Effector memory CD4-positive, alpha-beta T cell (primary cell): ENCODE measurements around the gene MOB2.

Experiments used
- DNase-seq, 3 donors: peaks; one replicate each; pipeline ENCODE4 v3.0.0-alpha.2; 2020
- H3K27ac ChIP-seq: 2 replicates; pipeline ENCODE4 v1.7.0; 2013; ENCODE audit warnings: mild to moderate bottlenecking, low read length, moderate library complexity; ENCODE audit not compliant: insufficient read depth, poor library complexity, severe bottlenecking
- H3K27me3 ChIP-seq: replicated peaks from 2 replicates; pipeline ENCODE4 v1.7.0; 2013; ENCODE audit warnings: mild to moderate bottlenecking, low read length; ENCODE audit not compliant: insufficient read depth, control insufficient read depth, poor library complexity, severe bottlenecking
- H3K36me3 ChIP-seq: 2 replicates; pipeline ENCODE4 v1.7.0; 2013; ENCODE audit warnings: mild to moderate bottlenecking, low read length, moderate library complexity; ENCODE audit not compliant: control insufficient read depth, insufficient read depth
- H3K4me1 ChIP-seq: 2 replicates; pipeline ENCODE4 v1.7.0; 2013; ENCODE audit warnings: low read length, mild to moderate bottlenecking; ENCODE audit not compliant: control insufficient read depth, insufficient read depth, poor library complexity, severe bottlenecking
- H3K4me3 ChIP-seq: 2 replicates; pipeline ENCODE4 v1.7.0; 2013; ENCODE audit warnings: low read length, low read depth, mild to moderate bottlenecking; ENCODE audit not compliant: insufficient read depth, poor library complexity, severe bottlenecking
- H3K9me3 ChIP-seq: 2 replicates; pipeline ENCODE4 v1.7.0; 2013; ENCODE audit warnings: mild to moderate bottlenecking, low read length, moderate library complexity; ENCODE audit not compliant: control insufficient read depth

Gene MOB2

GRCh38 chr11:1457856-1458255, 28.7 kb downstream of the MOB2 start:
- no peak for DNase-seq
- Histone ChIP-seq H3K27me3 (no peaks in the 10 kb centered on the region), H3K27ac (no peak overlapping the region), H3K4me3 (no peak overlapping the region), H3K36me3 (no peaks in the 10 kb centered on the region), H3K4me1 (peaks cover 3% of the 10 kb centered on the region), H3K9me3 (no peaks in the 10 kb centered on the region)

GRCh38 chr11:1457326-1457680, 29.3 kb downstream of the MOB2 start:
- no peak overlapping the region for H3K27ac ChIP-seq
- no peak overlapping the region for H3K4me3 ChIP-seq
- peaks cover 3% of the 10 kb centered on the region for H3K4me1 ChIP-seq
- no peaks in the 10 kb centered on the region for H3K36me3 ChIP-seq
- no peak for DNase-seq
- H3K27me3 ChIP-seq, result no peaks in the 10 kb centered on the region
- H3K9me3 ChIP-seq, result no peaks in the 10 kb centered on the region

- peaks cover 3% of the 10 kb centered on the region for H3K4me1 ChIP-seq
- no peak overlapping the region for H3K27ac ChIP-seq
- no peaks in the 10 kb centered on the region for H3K27me3 ChIP-seq
- no peaks in the 10 kb centered on the region for H3K9me3 ChIP-seq
- H3K36me3 ChIP-seq, result no peaks in the 10 kb centered on the region
- no peak overlapping the region for H3K4me3 ChIP-seq
- no peak for DNase-seq
Measured at GRCh38 chr11:1456596-1457325, 29.8 kb downstream of the MOB2 start.

DNA sequence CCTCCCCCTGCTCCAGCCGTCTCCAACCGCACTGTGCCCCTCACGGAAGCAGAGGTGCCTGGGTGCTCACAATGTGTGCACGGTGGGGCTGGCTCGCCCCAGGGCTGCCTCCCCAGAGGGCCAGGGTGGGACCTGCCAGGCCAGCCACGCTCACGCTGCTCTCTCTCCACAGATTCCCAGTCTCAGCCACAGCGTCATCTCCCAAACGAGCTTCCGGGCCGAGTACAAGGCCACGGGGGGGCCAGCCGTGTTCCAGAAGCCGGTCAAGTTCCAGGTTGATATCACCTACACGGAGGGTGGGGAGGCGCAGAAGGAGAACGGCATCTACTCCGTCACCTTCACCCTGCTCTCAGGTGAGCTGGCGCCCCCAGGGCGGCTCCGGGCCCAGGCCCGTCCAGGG, 30.4 kb downstream of the MOB2 start:
- no peak overlapping the region for H3K4me3 ChIP-seq
- no peaks in the 10 kb centered on the region for H3K9me3 ChIP-seq
- H3K27me3 ChIP-seq, result no peaks in the 10 kb centered on the region
- peaks cover 3% of the 10 kb centered on the region for H3K4me1 ChIP-seq
- DNase-seq, result no peak
- H3K27ac ChIP-seq, result no peak overlapping the region
- H3K36me3 ChIP-seq, result no peaks in the 10 kb centered on the region

DNA sequence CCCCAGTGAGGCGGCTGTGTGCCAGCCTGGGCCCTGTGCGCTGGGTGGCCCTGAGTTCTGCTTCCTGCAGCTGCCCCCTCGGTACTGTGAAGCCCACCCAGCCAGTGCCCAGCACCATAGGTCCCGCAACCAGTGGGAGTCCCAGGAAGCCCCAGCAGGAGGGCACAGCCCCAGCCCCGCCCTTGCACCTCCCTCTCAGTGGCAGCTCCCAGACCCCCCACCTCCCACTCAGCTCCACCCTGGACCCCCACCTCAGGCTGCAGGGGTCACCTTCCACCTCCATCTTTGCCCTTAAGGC, 30.9 kb downstream of the MOB2 start:
- no peak for DNase-seq
- H3K4me1 ChIP-seq, result peaks cover 3% of the 10 kb centered on the region
- no peaks in the 10 kb centered on the region for H3K9me3 ChIP-seq
- no peak overlapping the region for H3K4me3 ChIP-seq
- no peaks in the 10 kb centered on the region for H3K36me3 ChIP-seq
- no peaks in the 10 kb centered on the region for H3K27me3 ChIP-seq
- no peak overlapping the region for H3K27ac ChIP-seq

- no peak overlapping the region for H3K4me3 ChIP-seq
- no peaks in the 10 kb centered on the region for H3K27me3 ChIP-seq
- peaks cover 3% of the 10 kb centered on the region for H3K4me1 ChIP-seq
- DNase-seq, result no peak
- H3K27ac ChIP-seq, result no peak overlapping the region
- H3K36me3 ChIP-seq, result no peaks in the 10 kb centered on the region
- H3K9me3 ChIP-seq, result no peaks in the 10 kb centered on the region
Measured at GRCh38 chr11:1455032-1455762, 31.4 kb downstream of the MOB2 start.

- H3K4me3 ChIP-seq, result no peak overlapping the region
Measured at GRCh38 chr11:1454576-1454975, 32.0 kb downstream of the MOB2 start.

GRCh38 chr11:1453611-1454034, 33.0 kb downstream of the MOB2 start:
- peak; percentile 3 to 25 (median 17) for DNase-seq
- Histone ChIP-seq H3K4me1 (peaks cover 3% of the 10 kb centered on the region), H3K27me3 (no peaks in the 10 kb centered on the region), H3K9me3 (no peaks in the 10 kb centered on the region), H3K27ac (no peak overlapping the region), H3K4me3 (no peak overlapping the region), H3K36me3 (no peaks in the 10 kb centered on the region)

More at GRCh38 chr11:1454576-1454975, 32.0 kb downstream of the MOB2 start:
- no peaks in the 10 kb centered on the region for H3K9me3 ChIP-seq
- H3K27ac ChIP-seq, result no peak overlapping the region
- no peaks in the 10 kb centered on the region for H3K36me3 ChIP-seq
- peaks cover 3% of the 10 kb centered on the region for H3K4me1 ChIP-seq
- DNase-seq, result no peak
- H3K27me3 ChIP-seq, result no peaks in the 10 kb centered on the region

DNA sequence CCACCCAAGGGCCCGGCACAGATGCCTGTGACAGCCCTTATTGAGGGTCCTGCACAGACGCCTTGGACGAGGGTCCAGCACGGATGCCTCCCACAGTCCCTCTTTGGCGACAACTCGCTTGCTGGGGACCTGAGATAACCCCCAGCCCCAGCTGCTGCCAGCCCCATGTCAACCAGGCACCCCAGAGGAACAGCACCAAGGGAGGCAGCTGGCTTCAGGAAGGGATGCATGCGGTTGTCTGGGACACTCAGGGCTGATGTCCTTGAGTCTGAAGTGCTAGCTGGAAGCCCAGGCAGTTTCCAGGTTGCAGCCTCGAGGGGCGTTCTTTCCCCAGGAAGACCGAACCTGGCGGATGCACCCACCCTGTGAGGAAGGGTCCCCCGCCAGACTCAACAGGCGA, 33.8 kb downstream of the MOB2 start:
- H3K27ac ChIP-seq, result no peak overlapping the region
- peaks cover 3% of the 10 kb centered on the region for H3K4me1 ChIP-seq
- H3K27me3 ChIP-seq, result no peaks in the 10 kb centered on the region
- H3K36me3 ChIP-seq, result no peaks in the 10 kb centered on the region
- H3K4me3 ChIP-seq, result no peak overlapping the region
- no peaks in the 10 kb centered on the region for H3K9me3 ChIP-seq
- DNase-seq, result no peak

GRCh38 chr11:1451781-1452470, 34.7 kb downstream of the MOB2 start:
- H3K27me3 ChIP-seq, result no peaks in the 10 kb centered on the region
- H3K36me3 ChIP-seq, result no peaks in the 10 kb centered on the region
- DNase-seq, result no peak
- peaks cover 3% of the 10 kb centered on the region for H3K4me1 ChIP-seq
- H3K27ac ChIP-seq, result no peak overlapping the region
- no peak overlapping the region for H3K4me3 ChIP-seq
- no peaks in the 10 kb centered on the region for H3K9me3 ChIP-seq
